Dedifferentiated amniotic fluid mesenchymal stem cell (primary cell): ENCODE measurements around the gene FLYWCH2.
A peak's percentile ranks its signal among the peaks of the same experiment; 100 is the strongest.

Experiments
- DNase-seq: peaks from one replicate; pipeline ENCODE4 v3.0.0-alpha.2; 2016; ENCODE audit errors: extremely low spot score

The FLYWCH2 gene

DNA sequence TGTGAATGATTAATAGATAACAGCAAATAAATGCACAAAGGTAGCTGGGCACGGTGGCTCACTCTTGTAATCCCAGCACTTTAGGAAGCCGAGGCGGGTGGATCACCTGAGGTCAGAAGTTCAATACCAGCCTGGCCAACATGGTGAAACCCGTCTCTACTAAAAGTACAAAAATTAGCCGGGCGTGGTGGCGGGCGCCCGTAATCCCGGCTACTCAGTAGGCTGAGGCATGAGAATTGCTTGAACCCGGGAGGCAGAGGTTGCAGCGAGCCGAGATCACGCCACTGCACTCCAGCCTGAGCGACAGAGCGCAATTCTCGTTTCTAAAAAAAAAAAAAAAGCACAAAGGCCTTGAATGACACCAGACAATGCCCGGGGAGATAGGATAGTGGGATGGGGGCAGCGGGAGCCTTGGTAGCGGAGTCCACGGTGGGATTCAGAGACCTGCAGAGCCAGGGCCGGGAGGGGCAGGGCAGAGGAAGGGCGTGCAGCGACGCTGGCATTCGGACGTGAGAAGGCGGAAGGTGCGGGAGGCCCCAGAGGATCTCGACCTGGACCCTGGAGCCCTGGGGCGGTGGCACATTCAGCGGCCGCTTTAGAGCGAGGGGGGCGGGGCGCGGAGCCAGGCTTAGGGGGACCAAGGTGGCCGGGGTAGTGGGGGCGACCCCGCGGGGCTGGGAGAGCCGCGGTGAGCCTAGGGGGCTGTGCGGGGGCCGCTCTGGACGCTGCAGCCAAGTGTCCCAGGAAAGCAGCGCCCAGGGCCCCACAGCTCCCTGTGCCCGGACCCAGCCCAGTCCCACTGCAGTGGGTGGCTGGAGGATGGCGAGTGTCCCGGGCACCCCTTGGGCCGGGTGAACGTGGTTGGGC lies 999 bp upstream of the FLYWCH2 start:
- no peak for DNase-seq

DNA sequence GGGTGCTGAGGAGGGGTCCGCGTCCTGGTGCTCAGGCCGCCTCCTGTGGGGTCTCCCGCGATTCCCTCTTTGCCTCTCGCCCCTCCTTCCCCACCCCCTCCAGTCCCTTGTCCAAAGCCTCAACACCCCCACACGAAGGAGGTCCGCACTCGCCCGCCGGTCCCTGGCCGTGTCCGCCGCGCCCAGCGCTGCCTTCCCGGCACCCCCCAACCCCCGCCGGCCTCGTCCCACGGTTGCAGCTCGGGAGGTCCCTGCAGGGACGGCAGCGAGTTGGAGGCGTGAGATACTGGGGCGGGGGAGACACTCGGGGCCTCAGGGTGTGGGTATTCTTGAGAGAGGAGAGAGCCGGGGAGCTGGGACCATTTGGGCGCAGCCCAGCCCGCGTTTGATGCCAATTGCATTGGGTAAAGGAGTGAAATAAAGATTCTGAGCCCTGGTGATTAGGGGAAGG lies 468 bp downstream of the FLYWCH2 start:
- DNase-seq, result no peak

DNA sequence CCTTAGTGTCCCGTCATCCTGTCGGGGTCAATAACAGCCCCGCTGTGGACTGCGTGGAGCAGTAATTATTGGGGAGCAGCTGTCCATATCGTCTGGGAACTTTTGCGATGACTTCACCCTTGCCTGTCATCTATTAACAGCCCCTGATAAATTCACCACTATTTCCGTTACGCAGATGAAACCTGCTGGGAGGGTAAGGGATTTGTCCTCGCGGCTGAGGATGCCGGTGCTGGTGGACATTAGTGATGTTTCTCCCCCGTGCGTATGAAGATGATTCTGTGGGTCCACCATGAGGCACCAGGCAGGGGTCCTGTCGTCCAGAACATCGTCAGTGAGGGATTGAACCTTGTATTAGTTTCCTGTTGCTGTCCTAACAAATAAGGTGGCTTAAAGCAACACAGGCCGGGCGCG lies 1.0 kb downstream of the FLYWCH2 start:
- no peak for DNase-seq

DNA sequence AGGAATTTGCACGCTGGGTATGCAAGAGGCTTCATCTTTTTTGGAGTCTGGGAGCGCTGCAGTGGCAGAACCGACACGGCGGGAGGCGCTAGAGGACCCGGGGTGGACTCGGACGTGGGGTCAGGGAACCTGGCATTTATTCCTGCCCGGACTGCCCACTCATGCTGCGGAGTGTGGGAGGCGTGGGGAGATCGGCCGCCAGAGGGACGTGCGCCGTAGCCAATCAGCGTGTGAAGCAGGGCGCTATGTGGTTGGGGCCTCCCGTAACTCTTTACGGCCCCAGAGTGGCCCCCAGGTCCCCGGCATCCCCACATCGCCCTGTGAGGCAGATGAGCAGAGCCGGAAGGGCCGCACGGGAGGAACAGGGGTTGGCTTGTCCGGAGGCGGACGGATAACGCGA lies 11.2 kb downstream of the FLYWCH2 start:
- no peak for DNase-seq

DNA sequence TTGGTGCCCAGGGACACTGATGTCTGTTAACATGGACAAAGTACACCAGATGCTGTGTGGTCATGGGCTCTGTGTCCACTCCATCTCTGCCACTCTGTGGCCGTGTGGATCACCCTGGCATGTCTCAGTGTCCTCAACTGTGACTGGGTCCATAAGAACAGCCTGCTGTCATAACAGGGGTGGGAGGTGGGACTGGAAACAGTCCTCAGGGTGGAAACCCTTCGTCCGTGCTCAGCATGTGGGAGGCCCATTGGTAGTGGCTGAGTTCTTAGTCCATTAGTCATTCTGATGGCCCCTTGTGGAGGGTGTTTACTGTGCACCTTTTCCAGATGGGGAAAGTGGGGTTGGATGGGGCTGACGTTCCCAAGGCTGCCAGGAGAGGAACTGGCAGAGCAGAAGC lies 12.8 kb downstream of the FLYWCH2 start:
- no peak for DNase-seq

DNA sequence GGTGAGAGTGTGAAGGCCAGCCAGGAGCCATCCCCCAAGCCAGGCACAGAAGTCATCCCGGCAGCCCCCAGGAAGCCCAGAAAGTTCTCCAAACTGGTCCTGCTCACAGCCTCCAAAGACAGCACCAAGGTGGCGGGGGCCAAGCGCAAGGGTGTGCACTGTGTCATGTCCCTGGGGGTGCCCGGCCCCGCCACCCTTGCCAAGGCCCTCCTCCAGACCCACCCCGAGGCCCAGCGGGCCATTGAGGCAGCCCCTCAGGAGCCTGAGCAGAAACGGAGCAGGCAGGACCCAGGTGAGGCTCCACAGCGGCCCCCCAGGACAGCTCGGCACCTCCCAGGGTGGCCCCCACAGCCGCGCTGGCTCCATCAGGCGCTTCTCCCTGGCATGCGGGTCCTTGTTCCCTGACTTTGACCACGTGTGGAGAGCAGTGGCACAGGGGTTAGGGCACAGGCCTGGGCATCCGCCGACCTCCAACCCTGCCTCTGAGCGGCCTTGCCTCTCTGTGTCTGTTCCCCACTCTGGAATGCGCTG lies 13.5 kb downstream of the FLYWCH2 start:
- DNase-seq, result no peak

DNA sequence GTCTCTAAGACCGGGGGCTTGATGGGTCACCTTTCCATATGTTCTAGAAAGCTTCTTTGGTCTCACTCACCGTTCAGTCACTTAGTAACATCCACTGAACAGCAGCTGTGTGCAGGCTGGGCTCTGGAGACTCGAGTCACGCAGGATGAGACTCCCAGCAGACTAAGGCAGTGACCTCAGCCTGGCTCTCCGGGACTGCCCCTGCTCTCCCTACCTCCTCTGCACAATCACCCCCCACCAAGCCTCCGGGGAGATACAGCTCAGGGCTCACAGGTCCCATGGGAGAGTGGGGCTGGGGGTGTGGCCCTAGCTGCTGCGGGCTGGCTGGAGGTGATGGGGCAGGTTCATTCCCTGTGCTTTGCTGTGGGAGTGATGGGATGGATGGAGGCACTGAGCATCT lies 14.1 kb downstream of the FLYWCH2 start:
- no peak for DNase-seq

DNA sequence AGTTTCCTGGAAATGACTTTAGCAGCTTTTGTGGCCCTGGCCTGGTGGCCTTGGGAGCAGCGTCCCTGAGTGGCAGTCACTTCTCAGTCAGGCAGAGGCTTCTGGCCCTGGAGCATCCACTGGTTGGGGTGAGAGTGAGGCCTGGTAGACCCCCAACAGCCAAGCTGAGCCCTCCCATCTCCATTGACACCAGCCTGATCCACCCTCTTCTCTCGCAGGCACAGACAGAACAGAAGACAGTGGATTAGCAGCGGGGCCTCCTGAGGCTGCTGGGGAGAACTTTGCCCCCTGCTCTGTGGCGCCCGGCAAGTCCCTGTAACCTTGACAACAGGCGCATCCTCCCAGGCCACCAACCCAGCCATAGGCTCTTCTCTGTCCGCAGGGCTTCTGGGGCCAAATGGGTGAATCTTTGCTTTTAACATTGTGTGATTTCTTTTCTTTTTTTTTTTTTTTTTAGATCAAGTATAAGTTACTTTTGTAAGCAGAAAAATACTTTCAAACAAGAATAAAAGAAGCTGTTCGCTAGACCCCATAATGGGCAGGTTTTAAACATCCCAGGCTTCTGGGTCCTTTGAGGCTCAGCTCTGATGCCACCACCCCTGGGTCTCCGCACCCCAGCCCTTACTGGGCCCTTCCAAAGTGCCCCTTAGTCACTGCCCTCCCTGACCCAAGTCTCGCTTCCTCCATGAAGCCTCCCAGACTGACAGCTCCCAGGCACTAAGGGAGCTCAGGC lies 16.0 kb downstream of the FLYWCH2 start:
- no peak for DNase-seq

DNA sequence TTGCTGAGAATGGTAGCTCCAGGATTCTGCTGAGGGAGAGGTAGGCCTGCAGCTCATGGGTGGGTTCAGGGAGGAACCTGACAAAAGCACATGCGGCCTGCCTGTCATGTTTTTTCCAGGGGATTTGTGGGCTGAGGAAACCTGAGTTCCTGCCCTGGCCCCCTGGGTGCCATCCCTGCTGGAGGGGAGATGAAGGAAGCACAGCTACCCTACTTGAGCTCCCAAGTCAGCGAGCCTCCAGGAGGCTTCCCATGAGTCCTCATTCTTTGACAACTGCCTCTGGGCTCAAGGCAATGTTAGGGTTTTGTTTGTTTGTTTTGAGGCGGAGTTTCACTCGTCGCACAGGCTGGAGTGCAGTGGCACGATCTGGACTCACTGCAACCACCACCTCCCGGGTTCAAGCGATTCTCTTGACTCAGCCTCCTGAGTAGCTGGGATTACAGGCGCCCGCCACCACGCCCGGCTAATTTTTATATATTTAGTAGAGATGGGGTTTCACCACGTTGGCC lies 16.6 kb downstream of the FLYWCH2 start:
- DNase-seq, result no peak

DNA sequence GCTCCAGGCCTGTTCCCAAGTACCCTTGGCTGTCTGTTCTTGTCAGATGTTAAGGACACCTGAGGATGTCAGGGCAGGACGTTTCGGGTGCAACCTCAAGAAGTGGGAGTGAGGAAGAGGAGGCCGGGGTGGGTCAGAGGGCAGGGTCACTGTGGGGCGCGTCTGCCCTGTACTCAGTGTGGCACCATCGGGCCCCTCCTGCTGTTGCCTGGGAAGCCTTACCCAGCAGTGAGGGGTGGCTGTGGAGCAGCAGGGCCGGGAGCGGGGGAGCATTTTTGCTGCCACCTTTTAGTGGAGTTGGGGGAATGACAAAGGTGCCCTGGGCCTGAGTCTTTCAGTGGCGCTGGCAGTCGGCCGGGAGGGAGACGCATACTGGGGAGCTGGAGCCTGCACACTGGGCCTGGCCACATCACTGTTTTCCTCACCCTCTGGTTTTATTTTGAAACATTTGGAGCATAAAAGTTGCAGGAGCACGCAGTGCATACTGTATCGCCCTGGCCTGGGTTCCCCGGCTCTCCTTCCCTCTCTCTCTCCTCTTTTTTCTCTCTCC lies 17.6 kb downstream of the FLYWCH2 start:
- no peak for DNase-seq

DNA sequence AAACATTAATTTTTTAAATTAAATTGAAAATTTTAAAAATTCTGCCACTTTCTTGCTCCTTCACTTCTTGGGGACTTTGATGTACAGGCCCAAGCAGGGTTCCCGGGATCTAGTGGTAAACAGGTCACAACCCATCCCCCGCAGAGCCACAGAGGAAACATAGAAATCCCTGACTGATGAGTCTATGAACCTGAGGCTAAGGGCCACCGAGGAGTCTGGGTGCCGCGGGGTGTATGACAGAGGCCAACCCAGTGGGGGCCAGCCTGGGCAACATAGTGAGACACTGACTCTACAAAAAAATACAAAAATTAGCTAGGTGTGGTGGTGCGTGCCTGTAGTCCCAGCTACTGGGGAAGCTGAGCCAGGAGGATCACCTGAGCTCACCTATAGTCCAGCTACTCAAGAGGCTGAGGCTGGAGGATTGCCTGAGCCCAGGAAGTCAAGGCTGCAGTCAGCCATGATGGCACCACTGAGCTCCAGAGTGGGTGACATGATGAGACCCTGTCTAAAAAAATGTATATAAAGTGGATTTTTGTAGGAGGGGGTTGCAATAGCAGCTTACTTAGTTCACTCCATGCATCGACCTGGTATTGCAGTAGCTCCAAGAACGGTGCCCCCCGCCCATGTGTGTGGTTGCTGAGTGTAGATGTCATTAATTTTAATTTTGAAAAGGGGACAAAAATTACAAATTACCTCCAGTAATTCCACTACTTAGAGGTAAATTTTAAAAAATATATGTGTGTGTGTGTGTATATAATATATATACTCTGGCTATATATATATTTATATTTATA lies 19.5 kb downstream of the FLYWCH2 start:
- DNase-seq, result no peak

DNA sequence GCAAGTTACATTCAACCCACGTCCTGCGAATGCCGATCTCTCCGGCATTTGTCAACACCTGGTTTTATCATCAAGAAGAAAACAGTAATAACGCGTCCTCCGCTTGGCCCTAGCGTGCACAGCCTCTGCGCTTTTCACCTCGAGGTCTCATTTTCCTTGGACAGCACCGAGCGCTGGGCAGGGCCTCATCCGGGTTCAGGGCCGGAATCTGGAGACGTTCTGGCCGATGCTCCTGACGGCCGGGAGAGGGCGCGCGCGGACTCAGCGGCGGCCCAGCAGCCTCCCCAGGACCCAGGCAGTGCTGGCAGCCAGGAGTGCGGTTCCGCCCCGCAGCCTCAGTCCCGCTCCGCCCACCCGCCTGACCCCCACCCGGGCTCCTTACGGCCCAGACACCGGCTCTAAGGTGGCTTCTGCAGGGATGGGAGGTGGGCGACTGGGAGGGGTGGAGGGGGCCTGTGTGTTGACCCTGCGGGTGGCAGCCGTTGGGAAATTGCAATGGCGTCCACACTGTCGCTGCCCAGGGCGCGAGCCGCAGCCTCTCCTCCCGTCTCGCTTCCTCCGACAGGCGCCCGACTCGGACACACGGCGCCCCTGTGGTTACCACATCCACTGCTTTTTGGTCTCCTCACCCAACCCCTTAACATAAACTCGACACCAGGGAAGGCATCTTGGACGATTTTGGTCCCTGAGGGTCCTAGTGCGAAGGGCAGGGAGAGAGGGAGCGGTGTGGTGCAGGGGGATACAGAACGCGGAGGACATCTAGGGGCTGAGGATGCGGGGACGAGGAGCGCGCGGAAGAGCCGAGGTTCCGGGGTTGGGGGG lies 21.3 kb downstream of the FLYWCH2 start:
- peak; percentile 80 for DNase-seq

DNA sequence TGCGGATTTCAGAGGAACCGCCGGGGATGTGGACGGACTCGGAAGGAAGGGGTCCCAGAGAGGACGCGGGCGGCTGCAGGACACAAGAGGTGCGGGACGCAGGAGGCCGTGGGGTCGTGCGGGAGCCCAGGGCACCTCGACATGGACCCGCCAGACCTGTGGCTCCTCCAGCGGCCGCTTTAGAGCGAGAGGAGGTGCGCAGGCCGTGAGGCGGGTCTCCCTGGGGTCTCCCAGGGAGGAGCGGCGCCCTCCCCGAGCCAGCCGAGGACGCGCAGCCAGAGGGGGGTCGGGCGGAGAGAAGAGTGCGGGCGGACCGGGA lies 21.9 kb downstream of the FLYWCH2 start:
- no peak for DNase-seq

DNA sequence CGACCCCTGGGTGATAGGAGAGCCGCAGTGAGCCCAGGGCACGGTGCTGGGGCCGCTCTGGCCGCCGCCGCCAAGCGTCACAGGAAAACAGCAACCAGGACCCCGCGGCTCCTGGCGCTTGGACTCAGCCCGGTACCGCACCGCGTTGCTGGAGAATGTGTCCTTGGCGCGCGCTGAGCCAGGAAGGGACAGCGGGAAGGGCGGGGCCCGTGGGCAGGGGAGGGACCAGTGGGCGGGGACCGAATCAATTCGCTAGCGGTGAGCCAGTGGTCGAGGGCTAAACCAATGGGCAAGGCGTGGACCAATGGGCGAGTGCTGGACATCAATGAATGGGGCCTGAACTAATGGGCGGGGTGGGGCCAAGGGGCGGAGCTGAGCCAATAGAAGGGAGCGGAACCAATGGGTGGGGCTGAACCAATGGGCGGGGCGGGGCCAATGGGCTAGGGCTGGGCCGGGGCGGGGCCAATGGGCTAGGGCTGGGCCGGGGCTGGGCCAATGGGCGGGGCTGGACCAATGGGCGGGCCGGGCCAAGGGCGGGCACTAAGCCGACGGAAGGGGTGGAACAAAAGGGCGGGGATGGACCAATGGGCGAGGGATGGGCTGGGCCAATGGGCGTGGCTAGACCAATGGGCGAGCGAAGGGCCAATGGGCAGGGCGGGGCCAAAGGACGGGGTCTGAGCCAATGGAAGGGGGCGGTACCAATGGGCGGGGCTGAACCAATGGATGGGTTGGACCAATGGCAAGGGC lies 22.4 kb downstream of the FLYWCH2 start:
- DNase-seq, result peak; percentile 99

DNA sequence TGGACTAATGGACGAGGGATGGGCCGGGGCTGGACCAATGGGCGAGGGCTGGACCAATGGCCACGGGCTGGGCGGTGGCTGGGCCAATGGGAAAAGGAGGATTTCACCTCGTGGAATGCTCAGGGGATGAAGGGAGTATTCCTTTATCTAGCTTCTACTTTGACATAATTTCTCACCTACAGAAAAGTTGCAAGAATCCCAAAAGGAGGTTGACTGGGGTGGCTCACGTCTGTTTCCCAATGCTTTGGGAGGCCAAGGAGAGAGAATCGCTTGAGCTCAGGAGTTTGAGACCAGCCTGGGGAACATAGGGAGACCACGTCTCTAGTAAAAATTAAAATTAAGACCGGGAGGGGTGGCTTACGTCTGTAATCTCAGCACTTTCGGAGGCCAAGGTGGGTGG lies 23.0 kb downstream of the FLYWCH2 start:
- DNase-seq, result no peak

DNA sequence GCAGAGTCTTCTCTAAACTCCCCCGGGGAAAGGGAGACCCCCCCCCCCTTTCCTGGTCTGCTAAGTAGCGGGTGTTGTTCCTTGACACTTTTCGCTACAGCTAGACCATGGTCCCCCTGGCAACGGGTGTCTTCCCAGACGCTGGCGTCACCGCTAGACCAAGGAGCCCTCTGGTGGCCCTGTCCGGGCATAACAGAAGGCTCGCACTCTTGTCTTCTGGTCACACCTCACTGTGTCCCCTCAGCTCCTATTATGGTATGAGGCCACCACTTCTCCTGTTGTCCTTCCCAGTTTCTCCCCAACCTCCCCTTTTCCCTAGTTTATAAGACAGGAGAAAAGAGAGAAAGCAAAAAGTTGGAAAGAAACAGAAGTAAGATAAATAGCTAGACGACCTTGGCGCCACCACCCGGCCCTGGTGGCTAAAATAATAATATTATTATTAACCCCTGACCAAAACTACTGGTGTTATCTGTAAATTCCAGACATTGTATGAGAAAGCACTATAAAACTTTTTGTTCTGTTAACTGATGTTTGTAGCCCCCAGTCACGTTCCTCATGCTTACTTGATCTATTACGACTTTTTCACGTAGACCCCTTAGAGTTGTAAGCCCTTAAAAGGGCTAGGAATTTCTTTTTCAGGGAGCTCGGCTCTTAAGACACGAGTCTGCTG lies 24.2 kb downstream of the FLYWCH2 start:
- DNase-seq, result peak; percentile 31

DNA sequence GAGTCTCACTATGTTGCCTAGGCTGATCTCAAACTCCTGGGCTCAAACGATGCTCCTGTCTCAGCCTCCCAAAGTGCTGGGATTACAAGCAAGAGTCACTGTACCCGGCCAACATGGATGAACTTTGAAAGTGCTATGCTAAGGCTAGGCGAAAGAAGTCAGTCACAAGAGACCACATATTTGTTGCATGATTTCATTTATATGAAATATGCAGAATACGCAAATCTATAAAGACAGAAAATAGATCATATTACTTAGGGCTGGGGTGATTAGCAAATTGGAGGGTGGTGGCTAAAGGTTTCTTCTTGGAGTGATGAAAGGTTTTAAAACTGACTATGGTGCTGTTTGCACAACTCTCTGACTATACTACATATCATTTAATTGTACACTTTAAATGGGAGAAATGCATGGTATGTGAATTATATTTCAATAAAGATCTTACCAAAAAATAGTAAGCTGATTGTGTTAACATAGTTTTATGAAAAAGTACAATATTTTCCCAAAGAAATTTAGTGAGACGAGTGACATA lies 27.5 kb downstream of the FLYWCH2 start:
- DNase-seq, result peak; percentile 30

DNA sequence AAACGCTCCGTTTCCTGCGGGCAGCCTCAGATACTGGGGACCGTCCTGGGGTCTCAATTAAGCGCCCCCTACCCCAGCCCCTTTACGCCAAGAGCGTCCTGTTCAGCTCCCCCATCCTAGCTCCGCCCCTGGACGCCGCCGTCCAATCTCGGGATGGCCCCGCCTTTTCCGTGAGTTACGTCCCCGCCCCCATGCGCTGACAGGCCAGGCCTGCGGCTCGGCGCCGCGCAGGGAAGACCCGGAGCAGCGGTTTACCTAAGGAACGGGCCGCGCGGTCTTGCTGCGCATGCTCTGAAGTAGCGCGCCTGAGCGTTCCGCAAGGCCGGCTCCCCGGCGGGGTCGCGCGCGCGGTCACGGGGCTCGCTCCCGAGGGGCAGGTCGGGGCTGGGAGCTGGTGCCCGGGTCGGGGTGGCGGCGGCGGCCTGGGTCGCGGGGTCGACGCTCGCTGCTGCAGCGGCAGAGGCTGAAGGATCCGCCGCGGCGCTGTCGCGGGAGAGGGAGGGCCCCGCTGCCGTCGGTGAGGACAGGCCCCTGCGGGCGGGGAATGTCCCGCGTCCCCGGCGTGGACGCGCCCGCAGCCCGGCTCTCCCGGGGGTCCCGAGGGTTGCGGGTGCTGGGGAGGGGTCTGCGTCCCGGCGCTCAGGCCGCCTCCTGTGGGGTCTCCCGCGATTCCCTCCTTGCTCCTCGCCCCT lies 28.8 kb downstream of the FLYWCH2 start, which contains the start of gene FLYWCH1:
Gene FLYWCH1 (plus strand): TSS at position 294 of the 692 bp plus-strand sequence. CDS start 17,755 bp downstream, outside the sequence.
- DNase-seq, result peak; percentile 98
